ENCODE results near the gene ARHGAP18. TPM values are rescaled to one million over a fixed set of nuclear protein-coding genes. Genes with fewer than 3 reads are reported as not detected.

Gene ARHGAP18
- polyA plus RNA-seq, 10 donors: 10.9 to 27.8 (median 19.5) TPM

DNA sequence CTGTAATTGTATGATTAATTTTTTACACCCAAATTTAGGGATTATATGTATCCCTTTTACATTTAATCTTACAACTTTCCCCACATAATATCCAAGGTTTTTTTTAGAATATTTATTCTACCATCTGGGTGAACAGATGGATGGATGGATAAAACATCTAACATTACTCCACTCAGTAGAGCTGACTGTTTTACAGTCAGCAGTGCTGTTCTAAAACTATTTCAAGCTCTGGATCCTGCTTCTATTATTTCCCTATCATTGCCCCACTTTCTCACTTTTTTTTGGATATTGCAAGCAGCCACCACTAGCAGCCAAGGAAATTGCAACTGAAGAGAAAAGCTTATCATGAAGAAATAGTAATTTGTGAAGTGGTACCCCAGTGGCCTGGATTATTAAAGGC lies 173.7 kb downstream of the ARHGAP18 start:
- DNase-seq: no peak

DNA sequence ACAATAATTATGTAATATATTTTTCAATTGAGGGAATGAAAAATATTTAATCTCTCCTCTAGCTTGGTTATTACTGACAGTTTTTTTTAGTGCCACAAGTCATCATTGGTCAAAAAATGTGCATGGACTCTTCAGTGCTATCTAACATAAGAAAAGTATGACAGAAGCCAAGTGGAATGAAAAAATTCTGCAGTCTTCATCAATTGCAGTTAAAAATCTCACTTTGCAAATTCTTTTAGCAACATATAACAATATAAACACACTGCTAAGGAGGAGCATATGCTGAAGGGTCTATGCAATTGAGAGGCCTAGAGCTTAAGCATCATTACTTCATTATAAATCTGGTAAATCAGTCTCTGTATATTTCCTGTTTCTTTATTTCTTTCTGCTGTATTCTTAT lies 175.1 kb downstream of the ARHGAP18 start:
- DNase-seq: no peak

Other genes starting within 250 kb of the ARHGAP18 start
- gene TMEM244, start 151.1 kb upstream of the ARHGAP18 start, polyA plus RNA-seq (ENCODE audit: insufficient read length in 10 of 10): under 1 TPM in 1 of 10 donors, not detected in 9; 0.48 TPM

Data from muscle of back (tissue), 11 donors.